Fibroblast of mammary gland (primary cell): ENCODE results near the gene SPATS1.

Experiments used
- DNase-seq: peaks from one replicate; pipeline ENCODE4 v3.0.0-alpha.2; 2010; ENCODE audit warnings: low read depth
- H3K4me3 ChIP-seq: 2 replicates; pipeline ENCODE4 v1.5.1; 2011; ENCODE audit warnings: low read depth, mild to moderate bottlenecking, low read length, moderate library complexity; ENCODE audit not compliant: control insufficient read depth
- TF ChIP-seq, protein P1 (sequence below): conservative IDR thresholded peaks from 2 replicates; pipeline ENCODE4 v1.5.1; 2011; ENCODE audit warnings: low read depth, low read length, inconsistent platforms; ENCODE audit not compliant: control insufficient read depth, insufficient read depth

The SPATS1 gene

DNA sequence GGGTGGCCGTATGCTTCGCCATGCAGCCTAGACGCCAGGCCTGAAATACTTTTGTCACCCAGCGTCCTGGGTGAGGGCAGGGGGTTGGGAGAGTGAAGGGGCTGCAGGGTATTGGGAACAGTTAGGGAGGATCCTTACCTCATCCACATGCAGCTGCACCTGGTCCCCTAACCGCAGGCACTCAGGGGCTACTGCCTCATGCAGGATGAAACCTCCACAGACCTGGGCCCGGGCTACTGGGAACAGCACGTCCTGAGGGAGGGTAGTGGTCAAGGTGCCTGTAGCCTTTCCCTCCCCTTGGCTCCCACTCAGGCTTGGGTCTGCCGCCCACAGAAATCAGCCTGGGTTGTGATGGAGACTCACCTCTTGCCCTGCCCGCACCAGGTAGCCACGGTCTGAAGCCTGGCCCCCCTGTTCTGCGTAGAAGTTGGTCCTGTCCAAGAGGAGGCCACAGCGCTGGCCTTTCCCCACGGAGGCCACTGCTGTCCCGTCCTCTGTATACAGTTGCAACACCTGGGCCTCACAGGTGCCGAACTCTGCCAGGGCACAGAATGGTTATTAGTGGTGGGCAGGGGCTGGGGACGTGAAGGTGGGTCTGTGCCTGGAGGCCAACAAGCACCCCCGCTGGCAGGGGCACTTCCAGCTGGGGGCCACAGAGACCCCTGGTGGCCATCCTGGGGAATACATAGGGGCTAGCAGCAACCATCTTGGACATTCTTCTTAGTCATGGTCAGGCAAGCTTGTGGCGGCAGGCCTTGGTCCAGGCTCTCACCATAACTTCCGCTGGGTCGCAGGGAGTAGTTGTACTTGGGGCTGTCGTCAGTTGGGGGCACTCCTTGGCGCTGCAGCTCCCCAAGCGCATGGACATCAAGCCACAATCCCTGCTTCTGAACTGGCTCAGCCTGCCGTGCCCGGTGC lies 37.9 kb upstream of the SPATS1 start:
- H3K4me3 ChIP-seq, result no peak overlapping the region
- peak; percentile 55 for DNase-seq
- TF ChIP-seq, protein P1, sequence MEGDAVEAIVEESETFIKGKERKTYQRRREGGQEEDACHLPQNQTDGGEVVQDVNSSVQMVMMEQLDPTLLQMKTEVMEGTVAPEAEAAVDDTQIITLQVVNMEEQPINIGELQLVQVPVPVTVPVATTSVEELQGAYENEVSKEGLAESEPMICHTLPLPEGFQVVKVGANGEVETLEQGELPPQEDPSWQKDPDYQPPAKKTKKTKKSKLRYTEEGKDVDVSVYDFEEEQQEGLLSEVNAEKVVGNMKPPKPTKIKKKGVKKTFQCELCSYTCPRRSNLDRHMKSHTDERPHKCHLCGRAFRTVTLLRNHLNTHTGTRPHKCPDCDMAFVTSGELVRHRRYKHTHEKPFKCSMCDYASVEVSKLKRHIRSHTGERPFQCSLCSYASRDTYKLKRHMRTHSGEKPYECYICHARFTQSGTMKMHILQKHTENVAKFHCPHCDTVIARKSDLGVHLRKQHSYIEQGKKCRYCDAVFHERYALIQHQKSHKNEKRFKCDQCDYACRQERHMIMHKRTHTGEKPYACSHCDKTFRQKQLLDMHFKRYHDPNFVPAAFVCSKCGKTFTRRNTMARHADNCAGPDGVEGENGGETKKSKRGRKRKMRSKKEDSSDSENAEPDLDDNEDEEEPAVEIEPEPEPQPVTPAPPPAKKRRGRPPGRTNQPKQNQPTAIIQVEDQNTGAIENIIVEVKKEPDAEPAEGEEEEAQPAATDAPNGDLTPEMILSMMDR, result peak; percentile 74

DNA sequence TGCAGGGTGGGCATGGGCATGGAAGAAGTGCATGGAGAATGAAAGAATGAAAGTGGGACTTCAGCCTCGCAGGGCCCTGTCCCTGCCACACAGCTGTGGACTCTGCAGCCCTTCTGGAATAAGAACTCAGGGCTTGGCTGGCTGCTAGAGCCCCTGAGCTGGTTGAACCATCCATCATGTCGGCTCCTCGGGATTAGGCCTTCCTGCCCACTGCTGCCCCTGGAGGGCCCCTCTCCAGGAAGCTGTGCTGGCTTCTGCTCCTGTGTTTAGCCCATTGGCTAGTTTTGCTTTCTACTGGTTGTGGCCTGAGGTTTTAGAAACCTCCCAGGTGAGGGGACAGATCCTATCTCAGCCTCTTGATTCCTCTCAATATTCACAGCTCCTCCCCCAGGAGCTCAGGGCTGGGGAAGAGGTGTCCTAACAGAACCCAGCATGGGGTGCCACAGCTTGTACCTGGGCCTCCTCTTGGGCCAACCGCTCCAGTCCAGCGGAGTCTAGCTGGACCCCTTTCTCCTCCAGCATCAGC lies 37.2 kb upstream of the SPATS1 start:
- DNase-seq, result no peak
- TF ChIP-seq, protein P1, result no peak
- no peak overlapping the region for H3K4me3 ChIP-seq

DNA sequence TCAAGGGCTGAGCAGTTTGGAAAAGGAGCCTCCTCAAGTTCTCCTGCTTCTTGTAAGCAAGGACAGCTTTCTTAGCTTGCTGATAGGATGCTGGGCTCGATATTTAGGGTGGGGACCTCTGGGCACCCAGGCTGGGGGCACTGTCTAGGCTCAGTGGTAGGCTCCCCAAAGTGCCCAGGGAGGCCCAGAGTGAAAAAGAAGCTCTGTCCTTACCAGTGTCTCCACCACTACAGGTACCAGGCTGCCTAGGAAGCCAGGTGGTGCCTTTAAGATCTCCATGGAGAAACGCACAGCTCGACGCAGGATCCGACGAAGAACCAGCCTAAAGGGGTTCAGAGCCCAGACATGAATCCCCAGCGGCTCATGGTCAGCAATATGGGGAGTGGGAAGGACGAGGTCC lies 35.7 kb upstream of the SPATS1 start:
- DNase-seq, result no peak
- H3K4me3 ChIP-seq, result no peak overlapping the region

DNA sequence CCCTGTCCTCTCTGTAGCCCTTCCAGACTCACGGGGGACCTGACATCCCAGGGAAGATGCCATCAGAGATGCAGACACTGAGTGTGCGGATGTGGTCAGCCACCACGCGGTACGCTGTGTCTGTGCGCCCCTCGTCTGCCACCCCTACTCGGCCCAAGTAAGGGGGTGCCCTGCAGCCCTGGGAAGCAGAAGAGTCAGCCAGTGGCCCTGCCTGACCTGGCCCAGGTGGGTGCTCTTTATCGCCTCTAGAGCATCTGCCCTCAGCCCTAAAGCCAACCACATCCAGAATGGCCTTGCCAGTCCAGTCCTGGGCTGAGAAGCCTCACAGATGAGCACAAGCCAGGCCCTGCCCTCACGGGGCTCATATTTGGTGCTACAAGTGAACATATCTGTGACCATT lies 35.2 kb upstream of the SPATS1 start:
- no peak for DNase-seq
- no peak overlapping the region for H3K4me3 ChIP-seq
- TF ChIP-seq, protein P1, result no peak

More for the DNA sequence above, 35.7 kb upstream of the SPATS1 start:
- TF ChIP-seq, protein P1, result no peak

DNA sequence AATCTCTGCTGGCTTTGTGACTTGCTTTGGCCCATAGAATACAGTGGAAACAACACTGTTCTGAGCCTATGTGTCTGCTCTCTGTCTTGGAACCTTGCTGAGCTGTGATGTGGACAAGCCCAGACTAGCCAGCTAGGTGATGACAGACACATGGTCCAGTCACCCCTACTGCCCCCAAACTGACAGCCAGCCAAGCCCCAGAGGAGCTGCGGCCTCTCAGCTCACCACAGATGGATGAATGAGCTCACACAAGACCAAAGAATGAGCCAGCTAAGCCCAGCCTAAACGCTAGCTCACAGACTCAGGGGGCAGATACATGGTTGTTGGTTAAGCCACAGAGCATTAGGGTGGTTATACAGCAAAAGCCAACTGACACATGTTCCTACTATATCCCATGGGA lies 33.4 kb upstream of the SPATS1 start:
- H3K4me3 ChIP-seq, result no peak overlapping the region
- DNase-seq, result peak; percentile 90
- TF ChIP-seq, protein P1, result no peak

DNA sequence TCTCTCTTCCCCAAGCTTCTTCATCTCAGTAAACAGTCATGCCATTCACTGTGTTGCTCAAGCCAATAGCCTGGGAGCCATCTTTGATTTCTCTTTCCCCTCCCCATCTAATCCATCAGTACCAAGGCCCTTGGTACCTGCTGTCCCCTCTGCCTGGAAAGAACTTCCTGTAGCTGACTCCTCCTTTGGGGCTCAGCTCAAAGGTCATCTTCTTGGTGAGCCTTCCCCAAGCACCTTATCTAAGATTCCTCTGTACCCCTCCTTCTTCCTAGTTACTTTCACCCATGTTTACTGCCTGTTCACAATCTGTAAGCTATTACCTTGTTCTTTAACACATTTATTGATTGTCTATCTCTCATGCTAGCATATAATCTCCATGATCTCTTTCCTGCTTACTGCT lies 32.8 kb upstream of the SPATS1 start:
- TF ChIP-seq, protein P1, result no peak
- H3K4me3 ChIP-seq, result no peak overlapping the region

More for the DNA sequence above, 32.8 kb upstream of the SPATS1 start:
- DNase-seq, result no peak
